Neural cell (in vitro differentiated cells): ENCODE results near the gene PRUNE2. TPM values are rescaled to one million over a fixed set of nuclear protein-coding genes. Genes with fewer than 3 reads are reported as not detected.

Source experiments
- H2AFZ ChIP-seq: fragments of 200-600, 300-800 bp; sonication (generic), shearing (Covaris generic); 2 replicates; pipeline ENCODE4 v1.6.0; 2014; ENCODE audit warnings: low read depth, mild to moderate bottlenecking, antibody characterized with exemption, low read length, moderate library complexity
- H3F3A ChIP-seq: fragments of 200-600 bp; shearing (Covaris generic); 2 replicates; pipeline ENCODE4 v1.6.1; 2016; ENCODE audit warnings: mild to moderate bottlenecking, moderate library complexity, mixed read lengths, antibody characterized with exemption, low read length; ENCODE audit not compliant: insufficient read depth, poor library complexity, severe bottlenecking
- H3K27ac ChIP-seq: fragments of 200-600, 300-800 bp; sonication (generic), shearing (Covaris generic); 2 replicates; pipeline ENCODE4 v1.5.1; 2014; ENCODE audit warnings: mild to moderate bottlenecking, low read length, moderate library complexity
- H3K27me3 ChIP-seq: fragments of 300-800, 200-600 bp; sonication (generic), shearing (Covaris generic); 2 replicates; pipeline ENCODE4 v1.6.0; 2014; ENCODE audit warnings: mild to moderate bottlenecking, low read depth, low read length, moderate library complexity; ENCODE audit not compliant: insufficient read depth
- H3K36me3 ChIP-seq: fragments of 300-800, 200-600 bp; sonication (generic), shearing (Covaris generic); 2 replicates; pipeline ENCODE4 v1.5.1; 2014; ENCODE audit warnings: mild to moderate bottlenecking, antibody characterized with exemption, low read length, moderate library complexity; ENCODE audit not compliant: insufficient read depth
- H3K4me2 ChIP-seq: fragments of 300-800, 200-600 bp; sonication (generic), shearing (Covaris generic); 2 replicates; pipeline ENCODE4 v1.6.0; 2014; ENCODE audit warnings: mild to moderate bottlenecking, low read length
- H3K4me3 ChIP-seq: fragments of 300-800, 200-600 bp; sonication (generic), shearing (Covaris generic); 2 replicates; pipeline ENCODE4 v1.5.1; 2014; ENCODE audit warnings: mild to moderate bottlenecking, low read length, moderate library complexity
- H3K79me2 ChIP-seq: fragments of 200-600 bp; shearing (Covaris generic); replicated peaks from 2 replicates; pipeline ENCODE4 v1.6.0; 2014; ENCODE audit warnings: mild to moderate bottlenecking, low read length, moderate library complexity; ENCODE audit not compliant: insufficient read depth
- H3K9ac ChIP-seq: fragments of 300-800, 200-600 bp; sonication (generic), shearing (Covaris generic); 2 replicates; pipeline ENCODE4 v1.6.1; 2016; ENCODE audit warnings: mild to moderate bottlenecking, low read length, mixed read lengths
- H3K9me2 ChIP-seq: fragments of 200-600 bp; shearing (Covaris generic); 2 replicates; pipeline ENCODE4 v1.6.1; 2016; ENCODE audit warnings: mild to moderate bottlenecking, low read length, mixed read lengths; ENCODE audit not compliant: insufficient read depth
- H3K9me3 ChIP-seq: fragments of 200-600, 300-800 bp; sonication (generic), shearing (Covaris generic); 2 replicates; pipeline ENCODE4 v1.6.1; 2016; ENCODE audit warnings: mild to moderate bottlenecking, mixed run types, low read length, moderate library complexity, mixed read lengths
- H4K20me1 ChIP-seq: fragments of 200-600 bp; shearing (Covaris generic); 2 replicates; pipeline ENCODE4 v1.6.1; 2016; ENCODE audit warnings: mild to moderate bottlenecking, mixed run types; ENCODE audit not compliant: insufficient read depth
- EP300 ChIP-seq: fragments of 450-650 bp; conservative IDR thresholded peaks from 2 replicates; pipeline ENCODE4 v1.6.1; 2014; ENCODE audit warnings: antibody characterized with exemption, mild to moderate bottlenecking, moderate library complexity; ENCODE audit not compliant: poor library complexity, severe bottlenecking
- EZH2 ChIP-seq: fragments of 200-600, 300-800 bp; shearing (Covaris generic), sonication (generic); IDR thresholded peaks from 2 replicates; pipeline ENCODE4 v1.6.1; 2014; ENCODE audit warnings: antibody characterized with exemption, low read length, borderline replicate concordance, mild to moderate bottlenecking; ENCODE audit not compliant: insufficient read depth, poor library complexity, severe bottlenecking
- MXI1 ChIP-seq: fragments of 450-650 bp; conservative IDR thresholded peaks from 2 replicates; pipeline ENCODE4 v1.6.1; 2014; ENCODE audit warnings: antibody characterized with exemption, mild to moderate bottlenecking; ENCODE audit not compliant: poor library complexity, severe bottlenecking
- POLR2AphosphoS5 ChIP-seq: IDR thresholded peaks from 2 replicates; pipeline ENCODE4 v1.6.1; 2012
- RAD21 ChIP-seq: fragments of 450-650 bp; conservative IDR thresholded peaks from 2 replicates; pipeline ENCODE4 v1.6.1; 2014; ENCODE audit warnings: antibody characterized with exemption, mild to moderate bottlenecking, moderate library complexity
- SMC3 ChIP-seq: fragments of 450-650 bp; conservative IDR thresholded peaks from 2 replicates; pipeline ENCODE4 v1.6.1; 2014; ENCODE audit warnings: antibody characterized with exemption, mild to moderate bottlenecking, moderate library complexity; ENCODE audit not compliant: poor library complexity
- TAF1 ChIP-seq: IDR thresholded peaks from 2 replicates; pipeline ENCODE4 v1.6.1; 2012; ENCODE audit warnings: low read depth
- polyA plus RNA-seq: library from polyadenylated mRNA; depleted of rRNA; stranded (reverse); fragments of >200 nt; gene quantifications from 2 replicates; pipeline ENCODE4 v1.2.3, GENCODE V29; 2014
- TF ChIP-seq, protein P1 (sequence below): fragments of 450-650 bp; IDR thresholded peaks from 2 replicates; pipeline ENCODE4 v1.5.1; 2014; ENCODE audit warnings: antibody characterized with exemption, mild to moderate bottlenecking, moderate library complexity; ENCODE audit not compliant: poor library complexity, severe bottlenecking
- TF ChIP-seq, protein P2 (sequence below): IDR thresholded peaks from 2 replicates; pipeline ENCODE4 v1.6.1; 2012; ENCODE audit warnings: borderline replicate concordance

The PRUNE2 gene
- polyA plus RNA-seq, 1 donor from 2014 or later: 9.7 TPM

- H3K9me2 ChIP-seq: no peaks in the 10 kb centered on the region
- no peaks in the 10 kb centered on the region for H3F3A ChIP-seq
- H3K27me3 ChIP-seq: no peaks in the 10 kb centered on the region
- no peaks in the 10 kb centered on the region for H3K36me3 ChIP-seq
- H3K9me3 ChIP-seq: no peaks in the 10 kb centered on the region
- no peaks in the 10 kb centered on the region for H3K79me2 ChIP-seq
- TF ChIP-seq, protein P1, sequence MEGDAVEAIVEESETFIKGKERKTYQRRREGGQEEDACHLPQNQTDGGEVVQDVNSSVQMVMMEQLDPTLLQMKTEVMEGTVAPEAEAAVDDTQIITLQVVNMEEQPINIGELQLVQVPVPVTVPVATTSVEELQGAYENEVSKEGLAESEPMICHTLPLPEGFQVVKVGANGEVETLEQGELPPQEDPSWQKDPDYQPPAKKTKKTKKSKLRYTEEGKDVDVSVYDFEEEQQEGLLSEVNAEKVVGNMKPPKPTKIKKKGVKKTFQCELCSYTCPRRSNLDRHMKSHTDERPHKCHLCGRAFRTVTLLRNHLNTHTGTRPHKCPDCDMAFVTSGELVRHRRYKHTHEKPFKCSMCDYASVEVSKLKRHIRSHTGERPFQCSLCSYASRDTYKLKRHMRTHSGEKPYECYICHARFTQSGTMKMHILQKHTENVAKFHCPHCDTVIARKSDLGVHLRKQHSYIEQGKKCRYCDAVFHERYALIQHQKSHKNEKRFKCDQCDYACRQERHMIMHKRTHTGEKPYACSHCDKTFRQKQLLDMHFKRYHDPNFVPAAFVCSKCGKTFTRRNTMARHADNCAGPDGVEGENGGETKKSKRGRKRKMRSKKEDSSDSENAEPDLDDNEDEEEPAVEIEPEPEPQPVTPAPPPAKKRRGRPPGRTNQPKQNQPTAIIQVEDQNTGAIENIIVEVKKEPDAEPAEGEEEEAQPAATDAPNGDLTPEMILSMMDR: no peak
- TF ChIP-seq POLR2AphosphoS5 (no peak), MXI1 (no peak), RAD21 (no peak), TAF1 (no peak), EP300 (no peak), EZH2 (no peak), SMC3 (no peak)
- TF ChIP-seq, protein P2, sequence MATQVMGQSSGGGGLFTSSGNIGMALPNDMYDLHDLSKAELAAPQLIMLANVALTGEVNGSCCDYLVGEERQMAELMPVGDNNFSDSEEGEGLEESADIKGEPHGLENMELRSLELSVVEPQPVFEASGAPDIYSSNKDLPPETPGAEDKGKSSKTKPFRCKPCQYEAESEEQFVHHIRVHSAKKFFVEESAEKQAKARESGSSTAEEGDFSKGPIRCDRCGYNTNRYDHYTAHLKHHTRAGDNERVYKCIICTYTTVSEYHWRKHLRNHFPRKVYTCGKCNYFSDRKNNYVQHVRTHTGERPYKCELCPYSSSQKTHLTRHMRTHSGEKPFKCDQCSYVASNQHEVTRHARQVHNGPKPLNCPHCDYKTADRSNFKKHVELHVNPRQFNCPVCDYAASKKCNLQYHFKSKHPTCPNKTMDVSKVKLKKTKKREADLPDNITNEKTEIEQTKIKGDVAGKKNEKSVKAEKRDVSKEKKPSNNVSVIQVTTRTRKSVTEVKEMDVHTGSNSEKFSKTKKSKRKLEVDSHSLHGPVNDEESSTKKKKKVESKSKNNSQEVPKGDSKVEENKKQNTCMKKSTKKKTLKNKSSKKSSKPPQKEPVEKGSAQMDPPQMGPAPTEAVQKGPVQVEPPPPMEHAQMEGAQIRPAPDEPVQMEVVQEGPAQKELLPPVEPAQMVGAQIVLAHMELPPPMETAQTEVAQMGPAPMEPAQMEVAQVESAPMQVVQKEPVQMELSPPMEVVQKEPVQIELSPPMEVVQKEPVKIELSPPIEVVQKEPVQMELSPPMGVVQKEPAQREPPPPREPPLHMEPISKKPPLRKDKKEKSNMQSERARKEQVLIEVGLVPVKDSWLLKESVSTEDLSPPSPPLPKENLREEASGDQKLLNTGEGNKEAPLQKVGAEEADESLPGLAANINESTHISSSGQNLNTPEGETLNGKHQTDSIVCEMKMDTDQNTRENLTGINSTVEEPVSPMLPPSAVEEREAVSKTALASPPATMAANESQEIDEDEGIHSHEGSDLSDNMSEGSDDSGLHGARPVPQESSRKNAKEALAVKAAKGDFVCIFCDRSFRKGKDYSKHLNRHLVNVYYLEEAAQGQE: no peak
- no peak overlapping the region for H3K9ac ChIP-seq
- H3K4me3 ChIP-seq: no peak overlapping the region
- H4K20me1 ChIP-seq: no peaks in the 10 kb centered on the region
- no peak overlapping the region for H2AFZ ChIP-seq
- H3K27ac ChIP-seq: no peak overlapping the region
- H3K4me2 ChIP-seq: no peak overlapping the region
Observed at GRCh38 chr9:76926324-76926741, 20.4 kb upstream of the PRUNE2 start.

GRCh38 chr9:76921165-76921564, 15.3 kb upstream of the PRUNE2 start:
- Histone ChIP-seq H3K9me2 (no peaks in the 10 kb centered on the region), H3K9me3 (no peaks in the 10 kb centered on the region), H3K4me2 (no peak overlapping the region), H3K79me2 (no peaks in the 10 kb centered on the region), H3K4me3 (no peak overlapping the region), H4K20me1 (no peaks in the 10 kb centered on the region), H3K9ac (no peak overlapping the region), H2AFZ (no peak overlapping the region), H3K27me3 (no peaks in the 10 kb centered on the region), H3F3A (no peaks in the 10 kb centered on the region), H3K36me3 (no peaks in the 10 kb centered on the region), H3K27ac (no peak overlapping the region)
- TF ChIP-seq EZH2 (no peak), TAF1 (no peak), EP300 (no peak), SMC3 (no peak), MXI1 (no peak), POLR2AphosphoS5 (no peak), RAD21 (no peak)
- TF ChIP-seq, protein P1: no peak
- TF ChIP-seq, protein P2: no peak
